GM21737 (cell line): ENCODE results near the gene APBA1.

Source experiments
- ATAC-seq: cut with Tn5 transposase; IDR thresholded peaks from one replicate; pipeline ENCODE4 v1.9.1; 2021; ENCODE audit warnings: mild to moderate bottlenecking, moderate library complexity; ENCODE audit not compliant: unreplicated experiment

Gene APBA1

GRCh38 chr9:69658987-69659675 is 13.0 kb downstream of the APBA1 start:
- no peak for ATAC-seq

GRCh38 chr9:69657269-69657668 is 14.9 kb downstream of the APBA1 start:
- no peak for ATAC-seq

GRCh38 chr9:69655065-69655464 is 17.1 kb downstream of the APBA1 start:
- ATAC-seq = no peak

GRCh38 chr9:69653261-69653660 is 18.9 kb downstream of the APBA1 start:
- ATAC-seq = no peak

GRCh38 chr9:69649566-69650250 is 22.5 kb downstream of the APBA1 start:
- ATAC-seq = no peak

- no peak for ATAC-seq
Observed at GRCh38 chr9:69647804-69648203, 24.4 kb downstream of the APBA1 start.

GRCh38 chr9:69646810-69647209 is 25.4 kb downstream of the APBA1 start:
- ATAC-seq = no peak

- ATAC-seq = no peak
Observed at GRCh38 chr9:69645488-69645887, 26.7 kb downstream of the APBA1 start.

GRCh38 chr9:69643098-69643497 is 29.1 kb downstream of the APBA1 start:
- no peak for ATAC-seq

- no peak for ATAC-seq
Observed at GRCh38 chr9:69637817-69638200, 34.4 kb downstream of the APBA1 start.

- ATAC-seq = no peak
Observed at GRCh38 chr9:69637193-69637816, 34.9 kb downstream of the APBA1 start.

GRCh38 chr9:69633716-69634115 is 38.5 kb downstream of the APBA1 start:
- ATAC-seq = peak; percentile 63

GRCh38 chr9:69632768-69633167 is 39.4 kb downstream of the APBA1 start:
- ATAC-seq = no peak

- ATAC-seq = no peak
Observed at GRCh38 chr9:69627281-69627680, 44.9 kb downstream of the APBA1 start.

- no peak for ATAC-seq
Observed at GRCh38 chr9:69623276-69623675, 48.9 kb downstream of the APBA1 start.

GRCh38 chr9:69622676-69623075 is 49.5 kb downstream of the APBA1 start:
- ATAC-seq = no peak

- ATAC-seq = no peak
Observed at GRCh38 chr9:69621730-69622460, 50.3 kb downstream of the APBA1 start.

- ATAC-seq = no peak
Observed at GRCh38 chr9:69620731-69621130, 51.4 kb downstream of the APBA1 start.

GRCh38 chr9:69619233-69619632 is 52.9 kb downstream of the APBA1 start:
- ATAC-seq = no peak

GRCh38 chr9:69617006-69617405 is 55.2 kb downstream of the APBA1 start:
- ATAC-seq = no peak

GRCh38 chr9:69615880-69616279 is 56.3 kb downstream of the APBA1 start:
- no peak for ATAC-seq

GRCh38 chr9:69611221-69611620 is 61.0 kb downstream of the APBA1 start:
- no peak for ATAC-seq
